H9 (cell line): ENCODE results near the gene FKBP10. TPM values are rescaled to one million over a fixed set of nuclear protein-coding genes. Genes with fewer than 3 reads are reported as not detected.

Experiments used
- DNase-seq: peaks from one replicate; pipeline ENCODE4 v3.0.0-alpha.2; 2017
- H2AFZ ChIP-seq: one replicate; pipeline ENCODE4 v1.6.1; 2013; ENCODE audit warnings: mild to moderate bottlenecking, low read length, control low read depth, moderate library complexity
- H2AK5ac ChIP-seq: 2 replicates; pipeline ENCODE4 v1.6.1; 2013; ENCODE audit warnings: low read length, control low read depth, mixed read lengths; ENCODE audit not compliant: insufficient read length
- H2BK120ac ChIP-seq: one replicate; pipeline ENCODE4 v1.6.1; 2013; ENCODE audit warnings: low read depth, mild to moderate bottlenecking, low read length, control low read depth, inconsistent platforms; ENCODE audit not compliant: poor library complexity, severe bottlenecking
- H2BK12ac ChIP-seq: 2 replicates; pipeline ENCODE4 v1.6.1; 2013; ENCODE audit warnings: low read length, control low read depth, mixed read lengths, low read depth; ENCODE audit not compliant: insufficient read length
- H2BK15ac ChIP-seq: 2 replicates; pipeline ENCODE4 v1.6.1; 2013; ENCODE audit warnings: low read depth, low read length, control low read depth
- H2BK20ac ChIP-seq: one replicate; pipeline ENCODE4 v1.6.1; 2013; ENCODE audit warnings: low read depth, mild to moderate bottlenecking, low read length, control low read depth, inconsistent platforms; ENCODE audit not compliant: poor library complexity, severe bottlenecking
- H2BK5ac ChIP-seq: 2 replicates; pipeline ENCODE4 v1.6.1; 2013; ENCODE audit warnings: low read length, control low read depth, mixed read lengths; ENCODE audit not compliant: insufficient read length
- H3K14ac ChIP-seq: 2 replicates; pipeline ENCODE4 v1.6.1; 2013; ENCODE audit warnings: low read length, control low read depth; ENCODE audit not compliant: insufficient read depth
- H3K18ac ChIP-seq: 2 replicates; pipeline ENCODE4 v1.6.1; 2013; ENCODE audit warnings: low read depth, mild to moderate bottlenecking, mixed read lengths, low read length, control low read depth; ENCODE audit not compliant: insufficient read length
- H3K23ac ChIP-seq: 2 replicates; pipeline ENCODE4 v1.6.1; 2013; ENCODE audit warnings: low read length, control low read depth, mixed read lengths, low read depth; ENCODE audit not compliant: insufficient read length
- H3K23me2 ChIP-seq: 2 replicates; pipeline ENCODE4 v1.6.1; 2013; ENCODE audit warnings: low read depth, mild to moderate bottlenecking, mixed read lengths, low read length, control low read depth; ENCODE audit not compliant: insufficient read length, poor library complexity, severe bottlenecking
- H3K27ac ChIP-seq: 2 replicates; pipeline ENCODE4 v1.5.1; 2013; ENCODE audit warnings: low read length, control low read depth, mixed read lengths, low read depth; ENCODE audit not compliant: insufficient read length
- H3K27me3 ChIP-seq: 2 replicates; pipeline ENCODE4 v1.6.1; 2013; ENCODE audit warnings: low read length, control low read depth, inconsistent platforms; ENCODE audit not compliant: insufficient read depth
- H3K4ac ChIP-seq: 2 replicates; pipeline ENCODE4 v1.6.1; 2013; ENCODE audit warnings: low read depth, mild to moderate bottlenecking, control low read depth, inconsistent platforms, low read length, moderate library complexity
- H3K4me1 ChIP-seq: 2 replicates; pipeline ENCODE4 v1.6.1; 2013; ENCODE audit warnings: low read length, control low read depth, inconsistent platforms; ENCODE audit not compliant: insufficient read depth
- H3K4me2 ChIP-seq: 2 replicates; pipeline ENCODE4 v1.6.1; 2013; ENCODE audit warnings: low read length, control low read depth, mixed read lengths; ENCODE audit not compliant: insufficient read length, insufficient read depth
- H3K56ac ChIP-seq: 2 replicates; pipeline ENCODE4 v1.6.1; 2013; ENCODE audit warnings: low read depth, mild to moderate bottlenecking, mixed read lengths, low read length, control low read depth; ENCODE audit not compliant: insufficient read length
- H3K79me1 ChIP-seq: 2 replicates; pipeline ENCODE4 v1.6.1; 2013; ENCODE audit warnings: low read depth, mild to moderate bottlenecking, moderate library complexity, low read length, control low read depth, inconsistent platforms; ENCODE audit not compliant: insufficient read depth, poor library complexity, severe bottlenecking
- H3K79me2 ChIP-seq: 2 replicates; pipeline ENCODE4 v1.6.1; 2013; ENCODE audit warnings: low read length, control low read depth, inconsistent platforms; ENCODE audit not compliant: insufficient read depth
- H3K9ac ChIP-seq: 2 replicates; pipeline ENCODE4 v1.6.1; 2013; ENCODE audit warnings: low read length, control low read depth, mixed read lengths; ENCODE audit not compliant: insufficient read length; ENCODE audit errors: extremely low read depth
- H3K9me3 ChIP-seq: one replicate; pipeline ENCODE4 v1.6.1; 2013; ENCODE audit warnings: low read depth, low read length, inconsistent platforms; ENCODE audit not compliant: control insufficient read depth
- H3T11ph ChIP-seq: one replicate; pipeline ENCODE4 v1.6.1; 2013; ENCODE audit warnings: mild to moderate bottlenecking, low read length, control low read depth, inconsistent platforms
- H4K20me1 ChIP-seq: one replicate; pipeline ENCODE4 v1.6.1; 2013; ENCODE audit not compliant: control insufficient read depth, insufficient read length, insufficient read depth
- H4K5ac ChIP-seq: 2 replicates; pipeline ENCODE4 v1.6.1; 2013; ENCODE audit warnings: low read depth, mild to moderate bottlenecking, mixed read lengths, low read length, control low read depth; ENCODE audit not compliant: insufficient read length
- H4K8ac ChIP-seq: replicated peaks from 2 replicates; pipeline ENCODE4 v1.6.1; 2013; ENCODE audit warnings: low read length, control low read depth, mixed read lengths, low read depth; ENCODE audit not compliant: insufficient read length
- H4K91ac ChIP-seq: 2 replicates; pipeline ENCODE4 v1.6.1; 2013; ENCODE audit warnings: low read depth, mild to moderate bottlenecking, moderate library complexity, mixed read lengths, low read length, control low read depth; ENCODE audit not compliant: insufficient read length
- H3K27ac Mint-ChIP-seq, 3 experiments: 2 replicates in 2 of 3; 3 replicates in 1 of 3; pipeline ENCODE4 v1.8.0; 2020 to 2021; ENCODE audit warnings: mixed read lengths in 3 of 3, mild to moderate bottlenecking in 1 of 3, moderate library complexity in 1 of 3
- H3K27me3 Mint-ChIP-seq: 2 replicates; pipeline ENCODE4 v1.8.0; 2021; ENCODE audit warnings: low read depth, mild to moderate bottlenecking, moderate library complexity, mixed read lengths
- H3K36me3 Mint-ChIP-seq, 3 experiments: 2 replicates in 2 of 3; 3 replicates in 1 of 3; pipeline ENCODE4 v1.8.0; 2020 to 2021; ENCODE audit warnings: low read depth in 3 of 3, mixed read lengths in 3 of 3; ENCODE audit not compliant: insufficient read depth in 1 of 3
- H3K4me1 Mint-ChIP-seq, 2 experiments: 2 replicates each; pipeline ENCODE4 v1.8.0; 2020; ENCODE audit warnings: mixed read lengths in 2 of 2
- H3K4me3 Mint-ChIP-seq, 2 experiments: 2 replicates in 1 of 2; 3 replicates in 1 of 2; pipeline ENCODE4 v1.8.0; 2020 to 2021; ENCODE audit warnings: mild to moderate bottlenecking in 2 of 2, mixed read lengths in 2 of 2, moderate library complexity in 1 of 2
- H3K9me3 Mint-ChIP-seq, 2 experiments: 2 replicates in 1 of 2; 3 replicates in 1 of 2; pipeline ENCODE4 v1.8.0; 2020; ENCODE audit warnings: mild to moderate bottlenecking in 2 of 2, mixed read lengths in 2 of 2, moderate library complexity in 1 of 2
- CTCF ChIP-seq: fragments of 200-600 bp; sonication (generic); conservative IDR thresholded peaks from 3 replicates; pipeline ENCODE4 v1.8.0; 2021; ENCODE audit warnings: antibody characterized with exemption, mild to moderate bottlenecking
- WGBS: extraction: QIAGEN DNeasy Blood & Tissue Kit; methylation state at CpG from one replicate; pipeline ENCODE4 v1.1.7; 2013; ENCODE audit warnings: missing lambda C conversion rate, low lambda C conversion rate, mixed read lengths; ENCODE audit not compliant: insufficient read length; ENCODE audit errors: extremely low coverage; 5-methylcytosine and 5-hydroxymethylcytosine counted together
- total RNA-seq: library from RNA; stranded (reverse); gene quantifications from 2 replicates; pipeline ENCODE4 v1.2.1, GENCODE V29; 2021

Gene FKBP10
- total RNA-seq, 1 experiment from 2014 or later, result 166 TPM

- Histone ChIP-seq H2AK5ac (no peak overlapping the region), H2BK12ac (no peak overlapping the region), H2AFZ (no peak overlapping the region), H4K5ac (no peak overlapping the region), H3K14ac (no peak overlapping the region), H3K23ac (no peak overlapping the region), H3K4me2 (no peak overlapping the region), H3K79me1 (peaks cover 2% of the 10 kb centered on the region), H3K27me3 (no peaks in the 10 kb centered on the region), H3K23me2 (peaks cover 8% of the 10 kb centered on the region), H3K4ac (no peak overlapping the region), H4K20me1 (no peaks in the 10 kb centered on the region), H3K4me1 (peaks cover 4% of the 10 kb centered on the region; the same call in 1 of the 2 replicates), H4K91ac (no peak overlapping the region), H4K8ac (no peak overlapping the region), H3K9me3 (no peaks in the 10 kb centered on the region), H3K27ac (no peak overlapping the region), H3K56ac (no peak overlapping the region), H2BK5ac (no peak overlapping the region), H2BK20ac (no peak overlapping the region), H3T11ph (no peak overlapping the region), H3K9ac (no peak overlapping the region), H2BK120ac (no peak overlapping the region), H3K79me2 (peaks cover 12% of the 10 kb centered on the region; the same call in 1 of the 2 replicates), H3K18ac (no peak overlapping the region), H2BK15ac (no peak overlapping the region)
- no peak for TF ChIP-seq CTCF
- DNase-seq, result no peak
- H3K4me3 Mint-ChIP-seq, result peak overlapping the region in 1 of 2 experiments; percentile 60; a peak in 1 of 5 replicates
- H3K27ac Mint-ChIP-seq, result peak overlapping the region in 2 of 3 experiments; percentile 20 to 49; a peak in 2 of 7 replicates
- no peaks in the 10 kb centered on the region for H3K9me3 Mint-ChIP-seq
- no CpG with 5 or more reads among the region's 20 CpGs for WGBS
- peaks cover 15 to 45% of the 10 kb centered on the region in 2 experiments for H3K4me1 Mint-ChIP-seq
- no peaks in the 10 kb centered on the region for H3K27me3 Mint-ChIP-seq
- peaks cover 20 to 43% (median 38%) of the 10 kb centered on the region in 3 experiments; a peak in 6 of 7 replicates for H3K36me3 Mint-ChIP-seq
Measured at GRCh38 chr17:41818024-41818423, 5.2 kb downstream of the FKBP10 start.
